GM12891 (cell line): ENCODE measurements around the gene FZR1.

Source experiments
- PAX5 ChIP-seq: IDR thresholded peaks from 2 replicates; pipeline ENCODE4 v1.6.1; 2011; ENCODE audit warnings: low read length, moderate library complexity, mild to moderate bottlenecking; ENCODE audit not compliant: insufficient read depth, severe bottlenecking
- POLR2A ChIP-seq: IDR thresholded peaks from 2 replicates; pipeline ENCODE4 v1.6.1; 2011; ENCODE audit warnings: low read depth, low read length, control low read depth
- POLR2AphosphoS5 ChIP-seq: IDR thresholded peaks from 2 replicates; pipeline ENCODE4 v1.6.1; 2011; ENCODE audit warnings: low read depth, low read length, control low read depth
- POU2F2 ChIP-seq: IDR thresholded peaks from 2 replicates; pipeline ENCODE4 v1.6.1; 2011; ENCODE audit warnings: low read depth, mild to moderate bottlenecking, control low read depth, low read length, moderate library complexity
- SPI1 ChIP-seq: IDR thresholded peaks from 2 replicates; pipeline ENCODE4 v1.6.1; 2011; ENCODE audit warnings: low read depth, low read length, control low read depth
- TAF1 ChIP-seq: IDR thresholded peaks from 2 replicates; pipeline ENCODE4 v1.6.1; 2011; ENCODE audit warnings: low read depth, low read length, control low read depth

- TF ChIP-seq POLR2AphosphoS5 (no peak), SPI1 (no peak), POLR2A (no peak), TAF1 (no peak), POU2F2 (no peak), PAX5 (no peak)
Observed at GRCh38 chr19:3476830-3477229, 29.3 kb upstream of the FZR1 start.
